D721Med (cell line): ENCODE measurements around the gene ZNF280D.

Experiments
- DNase-seq: peaks from one replicate; pipeline ENCODE4 v3.0.0; 2011; ENCODE audit warnings: low spot score; ENCODE audit not compliant: insufficient read length
- FAIRE-seq: peaks from 2 replicates; lab custom pipeline; 2011; peaks lifted over from hg19 to GRCh38; lab: Jason Lieb, UNC
- TF ChIP-seq, protein P1 (sequence below): IDR thresholded peaks from 2 replicates; pipeline ENCODE4 v1.5.1; 2012; ENCODE audit warnings: mild to moderate bottlenecking, control low read depth; ENCODE audit not compliant: insufficient read depth; ENCODE audit errors: missing control alignments

Gene ZNF280D

DNA sequence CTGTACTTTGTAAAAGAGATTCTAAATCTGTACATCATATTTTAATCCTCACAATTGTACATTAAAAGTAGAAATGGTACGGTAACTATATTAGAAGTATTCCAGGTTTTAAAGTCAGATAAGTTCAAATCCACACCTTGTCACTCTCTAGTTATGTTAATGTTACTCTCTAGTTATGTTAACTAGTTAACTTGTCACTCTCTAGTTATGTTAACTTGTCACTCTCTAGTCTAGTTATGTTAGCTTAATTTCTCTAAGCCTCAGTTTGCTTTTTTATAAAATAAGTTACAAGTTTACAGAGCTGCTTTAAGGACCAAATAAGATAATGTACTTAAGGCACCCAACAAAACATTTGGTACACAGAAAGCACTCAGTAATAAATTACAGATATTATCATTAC lies 42.6 kb downstream of the ZNF280D start:
- TF ChIP-seq, protein P1, sequence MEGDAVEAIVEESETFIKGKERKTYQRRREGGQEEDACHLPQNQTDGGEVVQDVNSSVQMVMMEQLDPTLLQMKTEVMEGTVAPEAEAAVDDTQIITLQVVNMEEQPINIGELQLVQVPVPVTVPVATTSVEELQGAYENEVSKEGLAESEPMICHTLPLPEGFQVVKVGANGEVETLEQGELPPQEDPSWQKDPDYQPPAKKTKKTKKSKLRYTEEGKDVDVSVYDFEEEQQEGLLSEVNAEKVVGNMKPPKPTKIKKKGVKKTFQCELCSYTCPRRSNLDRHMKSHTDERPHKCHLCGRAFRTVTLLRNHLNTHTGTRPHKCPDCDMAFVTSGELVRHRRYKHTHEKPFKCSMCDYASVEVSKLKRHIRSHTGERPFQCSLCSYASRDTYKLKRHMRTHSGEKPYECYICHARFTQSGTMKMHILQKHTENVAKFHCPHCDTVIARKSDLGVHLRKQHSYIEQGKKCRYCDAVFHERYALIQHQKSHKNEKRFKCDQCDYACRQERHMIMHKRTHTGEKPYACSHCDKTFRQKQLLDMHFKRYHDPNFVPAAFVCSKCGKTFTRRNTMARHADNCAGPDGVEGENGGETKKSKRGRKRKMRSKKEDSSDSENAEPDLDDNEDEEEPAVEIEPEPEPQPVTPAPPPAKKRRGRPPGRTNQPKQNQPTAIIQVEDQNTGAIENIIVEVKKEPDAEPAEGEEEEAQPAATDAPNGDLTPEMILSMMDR: no peak
- DNase-seq: no peak
- no peak for FAIRE-seq

- DNase-seq (no peak), FAIRE-seq (no peak)
- TF ChIP-seq, protein P1: no peak
These were observed 49.4 kb downstream of the ZNF280D start for GRCh38 chr15:56683908-56684307.

DNA sequence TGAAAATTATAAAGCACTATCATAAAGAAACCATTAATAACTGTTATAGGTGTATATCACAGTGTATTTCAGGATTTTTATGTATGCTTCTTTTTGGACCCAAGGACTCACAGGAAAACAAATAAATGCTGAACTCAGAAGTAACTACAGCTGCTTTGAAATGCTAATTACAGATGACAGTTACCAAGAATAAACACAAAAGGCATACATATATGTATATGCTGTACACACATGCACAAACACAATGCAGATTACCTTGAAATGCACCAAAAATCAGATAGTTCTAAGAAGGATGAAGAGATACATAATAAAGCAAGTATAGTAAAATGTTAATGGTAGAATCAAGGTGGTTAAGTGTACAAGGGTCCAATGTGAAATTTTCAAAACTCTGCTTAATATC lies 52.2 kb downstream of the ZNF280D start:
- TF ChIP-seq, protein P1: no peak
- no peak for FAIRE-seq
- no peak for DNase-seq

- FAIRE-seq (no peak), DNase-seq (no peak)
- TF ChIP-seq, protein P1: no peak
These were observed 54.1 kb downstream of the ZNF280D start for GRCh38 chr15:56679225-56679624.

- no peak for DNase-seq
- no peak for FAIRE-seq
- TF ChIP-seq, protein P1: no peak
These were observed 54.7 kb downstream of the ZNF280D start for GRCh38 chr15:56678571-56678970.

DNA sequence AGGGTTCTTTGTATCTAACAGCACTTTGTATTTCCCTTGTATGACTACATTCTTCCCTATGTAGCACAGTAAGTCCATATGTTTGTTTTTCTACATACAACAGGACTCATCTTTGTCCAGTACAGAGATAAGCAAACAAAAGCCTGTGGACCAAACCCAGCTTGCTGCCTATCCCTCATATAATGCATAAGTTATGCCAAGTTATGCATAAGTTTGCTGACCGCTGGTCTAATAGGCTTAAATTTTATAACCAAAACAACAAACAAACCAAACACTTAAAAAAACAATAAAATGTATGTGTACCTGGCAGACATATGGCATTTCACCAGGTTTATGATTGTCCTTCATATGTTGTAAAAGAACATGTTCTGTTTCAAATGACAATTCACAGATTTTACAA lies 56.0 kb downstream of the ZNF280D start:
- FAIRE-seq (no peak), DNase-seq (no peak)
- TF ChIP-seq, protein P1: no peak

GRCh38 chr15:56675930-56676329 lies 57.4 kb downstream of the ZNF280D start:
- DNase-seq: no peak
- TF ChIP-seq, protein P1: no peak
- FAIRE-seq: peak; percentile 48
